HUES64 (cell line): ENCODE data around the gene MOK.

Experiments
- H3K27ac ChIP-seq: 2 replicates; pipeline ENCODE4 v1.7.0; 2013; ENCODE audit warnings: low read depth, low read length, inconsistent platforms
- H3K27me3 ChIP-seq: 2 replicates; pipeline ENCODE4 v1.6.1; 2013; ENCODE audit warnings: mild to moderate bottlenecking, low read length; ENCODE audit not compliant: insufficient read depth
- H3K36me3 ChIP-seq: 2 replicates; pipeline ENCODE4 v1.6.1; 2013; ENCODE audit warnings: mild to moderate bottlenecking, low read length; ENCODE audit not compliant: insufficient read depth
- H3K4me1 ChIP-seq: 2 replicates; pipeline ENCODE4 v1.6.1; 2013; ENCODE audit warnings: mild to moderate bottlenecking, low read length, moderate library complexity; ENCODE audit not compliant: insufficient read depth
- H3K4me3 ChIP-seq: 2 replicates; pipeline ENCODE4 v1.5.1; 2013; ENCODE audit warnings: mild to moderate bottlenecking, low read length, moderate library complexity
- H3K9ac ChIP-seq: 2 replicates; pipeline ENCODE4 v1.6.1; 2013; ENCODE audit warnings: mild to moderate bottlenecking, low read depth, low read length
- H3K9me3 ChIP-seq: 2 replicates; pipeline ENCODE4 v1.6.1; 2013; ENCODE audit warnings: low read depth, low read length; ENCODE audit not compliant: insufficient read depth
- WGBS: fragments of 150-250, 120-280 bp; methylation state at CpG from one replicate; pipeline ENCODE4 v1.1.7; 2013; ENCODE audit warnings: missing lambda C conversion rate; 5-methylcytosine and 5-hydroxymethylcytosine counted together

MOK gene

GRCh38 chr14:102282751-102283465 is 22.1 kb downstream of the MOK start:
- Histone ChIP-seq H3K4me3 (no peak overlapping the region), H3K9ac (no peak overlapping the region), H3K4me1 (peaks cover 10% of the 10 kb centered on the region; the same call in 1 of the 2 replicates), H3K36me3 (no peaks in the 10 kb centered on the region), H3K9me3 (no peaks in the 10 kb centered on the region), H3K27ac (no peak overlapping the region), H3K27me3 (no peaks in the 10 kb centered on the region)
- 91% methylated on average over 8 of the region's 9 CpGs for WGBS

GRCh38 chr14:102280376-102280962 is 24.5 kb downstream of the MOK start:
- Histone ChIP-seq H3K36me3 (no peaks in the 10 kb centered on the region), H3K4me3 (no peak overlapping the region), H3K27ac (no peak overlapping the region), H3K9me3 (peaks cover 2% of the 10 kb centered on the region; the same call in 1 of the 2 replicates), H3K9ac (no peak overlapping the region), H3K27me3 (no peaks in the 10 kb centered on the region), H3K4me1 (peaks cover 10% of the 10 kb centered on the region; the same call in 1 of the 2 replicates)
- 92% methylated on average over 8 of the region's 8 CpGs for WGBS

DNA sequence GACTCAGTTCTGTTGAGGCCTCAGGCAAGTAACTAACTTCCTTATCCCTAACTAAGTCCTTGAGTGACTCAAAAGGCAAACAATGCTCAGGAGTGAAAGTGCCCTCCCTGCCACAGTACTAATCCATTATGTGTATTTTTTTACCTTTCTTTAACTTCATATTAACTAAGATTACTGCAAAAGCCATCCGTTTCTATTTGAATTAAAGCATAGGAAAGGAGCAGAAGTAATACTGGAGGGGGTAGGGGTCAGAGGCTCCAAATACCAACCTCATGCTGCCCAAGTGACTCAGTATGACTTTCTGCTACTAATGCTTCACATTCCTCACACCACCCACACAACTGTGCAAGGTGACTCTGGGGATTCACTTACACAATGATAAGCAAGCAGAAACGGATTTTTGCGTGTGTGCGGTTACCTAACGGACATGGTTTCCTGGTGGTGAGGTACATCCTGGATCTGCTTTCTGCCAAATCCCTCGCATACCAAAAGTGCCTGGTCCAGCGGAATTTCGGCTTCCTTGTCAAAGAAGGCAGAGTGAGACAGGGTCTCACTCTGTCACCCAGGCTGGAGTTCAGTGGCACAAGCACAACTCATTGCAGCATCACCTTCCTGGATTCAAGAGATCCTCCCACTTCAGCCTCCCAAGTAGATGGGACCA is 25.1 kb downstream of the MOK start:
- Histone ChIP-seq H3K27ac (no peak overlapping the region), H3K27me3 (no peaks in the 10 kb centered on the region), H3K9me3 (peaks cover 2% of the 10 kb centered on the region; the same call in 1 of the 2 replicates), H3K4me1 (peaks cover 10% of the 10 kb centered on the region; the same call in 1 of the 2 replicates), H3K36me3 (no peaks in the 10 kb centered on the region), H3K4me3 (no peak overlapping the region), H3K9ac (no peak overlapping the region)
- WGBS = 89% methylated on average over 8 of the region's 8 CpGs

DNA sequence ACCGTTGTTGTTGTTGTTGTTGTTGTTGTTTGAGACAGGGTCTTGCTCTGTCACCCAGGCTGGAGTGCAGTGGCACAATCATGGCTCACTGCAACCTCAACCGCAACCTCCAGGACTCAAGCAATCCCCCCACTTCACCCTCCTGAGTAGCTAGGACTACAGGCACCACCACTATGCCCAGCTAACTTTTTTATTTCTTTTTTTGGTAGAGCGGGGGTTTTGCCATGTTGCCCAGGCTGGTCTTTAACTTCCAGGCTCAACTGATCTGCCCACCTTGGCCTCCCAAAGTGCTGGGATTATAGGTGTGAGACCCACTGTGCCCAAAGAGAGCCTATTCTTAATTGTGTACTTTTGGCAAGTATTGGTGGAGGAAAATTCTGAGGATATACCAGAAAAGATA is 25.7 kb downstream of the MOK start:
- no peak overlapping the region for H3K27ac ChIP-seq
- no peaks in the 10 kb centered on the region for H3K36me3 ChIP-seq
- H3K4me3 ChIP-seq = no peak overlapping the region
- H3K9me3 ChIP-seq = peaks cover 2% of the 10 kb centered on the region; the same call in 1 of the 2 replicates
- peaks cover 10% of the 10 kb centered on the region; the same call in 1 of the 2 replicates for H3K4me1 ChIP-seq
- 96% methylated on average over 2 of the region's 3 CpGs for WGBS
- H3K27me3 ChIP-seq = no peaks in the 10 kb centered on the region
- H3K9ac ChIP-seq = no peak overlapping the region

DNA sequence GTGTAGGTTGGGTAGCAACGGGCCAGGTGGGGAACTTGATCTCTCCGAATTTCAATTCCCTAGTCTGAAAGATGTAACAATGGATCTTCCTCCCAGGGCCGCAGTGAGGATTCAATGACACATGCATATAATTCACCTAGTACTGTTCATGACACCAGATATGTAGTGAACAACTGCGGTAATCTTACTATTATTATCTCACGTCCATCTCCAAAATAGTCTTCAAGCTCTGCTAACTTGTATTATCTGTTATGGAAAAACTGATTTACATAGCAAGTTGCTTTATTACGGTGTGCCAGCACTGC is 26.4 kb downstream of the MOK start:
- H3K36me3 ChIP-seq = no peaks in the 10 kb centered on the region
- H3K27me3 ChIP-seq = no peaks in the 10 kb centered on the region
- no peak overlapping the region for H3K27ac ChIP-seq
- H3K4me1 ChIP-seq = peaks cover 10% of the 10 kb centered on the region; the same call in 1 of the 2 replicates
- no peak overlapping the region for H3K9ac ChIP-seq
- 88% methylated on average over 5 of the region's 6 CpGs for WGBS
- peaks cover 2% of the 10 kb centered on the region; the same call in 1 of the 2 replicates for H3K9me3 ChIP-seq
- no peak overlapping the region for H3K4me3 ChIP-seq

- H3K9me3 ChIP-seq = peaks cover 2% of the 10 kb centered on the region; the same call in 1 of the 2 replicates
- 82% methylated on average over 7 of the region's 7 CpGs for WGBS
- no peak overlapping the region for H3K27ac ChIP-seq
- peaks cover 10% of the 10 kb centered on the region; the same call in 1 of the 2 replicates for H3K4me1 ChIP-seq
- no peak overlapping the region for H3K9ac ChIP-seq
- H3K36me3 ChIP-seq = no peaks in the 10 kb centered on the region
- H3K27me3 ChIP-seq = no peaks in the 10 kb centered on the region
- H3K4me3 ChIP-seq = no peak overlapping the region
These were observed 26.9 kb downstream of the MOK start for GRCh38 chr14:102277874-102278630.

DNA sequence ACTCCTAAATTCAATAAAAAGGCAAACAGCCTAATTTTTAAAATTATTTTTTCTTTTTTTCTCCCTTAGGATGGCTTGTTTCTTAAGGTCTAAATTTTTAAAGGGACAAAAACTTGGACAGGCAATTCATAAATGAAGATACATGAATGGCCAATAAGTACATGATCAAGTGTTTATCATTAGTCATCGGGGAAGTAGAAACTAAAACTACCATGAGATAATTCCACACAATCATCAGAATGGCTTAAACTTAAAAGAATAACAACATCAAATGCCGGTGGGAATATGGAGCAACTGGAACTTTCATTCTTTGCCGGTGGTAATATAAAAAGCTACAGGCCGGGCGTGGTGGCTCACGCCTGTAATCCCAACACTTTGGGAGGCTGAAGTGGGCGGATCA is 29.1 kb downstream of the MOK start:
- Histone ChIP-seq H3K4me3 (no peak overlapping the region), H3K36me3 (no peaks in the 10 kb centered on the region), H3K4me1 (peaks cover 10% of the 10 kb centered on the region; the same call in 1 of the 2 replicates), H3K27ac (no peak overlapping the region), H3K9me3 (peaks cover 2% of the 10 kb centered on the region; the same call in 1 of the 2 replicates), H3K9ac (no peak overlapping the region), H3K27me3 (no peaks in the 10 kb centered on the region)
- 93% methylated on average over 7 of the region's 7 CpGs for WGBS

GRCh38 chr14:102272392-102272791 is 32.6 kb downstream of the MOK start:
- no peak overlapping the region for H3K27ac ChIP-seq
- H3K9ac ChIP-seq = no peak overlapping the region
- no peak overlapping the region for H3K4me3 ChIP-seq
- H3K36me3 ChIP-seq = no peaks in the 10 kb centered on the region
- H3K4me1 ChIP-seq = no peaks in the 10 kb centered on the region
- H3K27me3 ChIP-seq = no peaks in the 10 kb centered on the region
- WGBS = 96% methylated on average over 5 of the region's 5 CpGs
- H3K9me3 ChIP-seq = peaks cover 2% of the 10 kb centered on the region; the same call in 1 of the 2 replicates

DNA sequence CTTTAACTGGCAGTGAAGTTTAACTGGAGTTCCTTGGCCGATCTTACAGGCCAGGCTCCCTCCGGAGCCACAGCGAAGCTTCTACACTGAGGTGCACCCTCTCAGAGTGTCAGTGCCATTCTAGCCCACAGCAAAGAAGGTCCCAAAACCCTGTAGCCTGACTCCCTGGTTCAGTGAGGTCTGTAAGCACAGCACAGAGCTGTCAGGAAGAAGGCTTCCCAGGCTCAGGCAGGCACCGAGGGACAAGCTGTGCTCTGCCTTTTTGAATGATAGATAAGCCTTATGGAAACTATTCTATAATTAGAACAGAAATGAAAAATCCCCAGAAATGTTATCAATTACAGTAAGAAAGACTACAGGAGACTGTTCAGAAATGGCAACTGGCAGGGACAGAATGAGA is 40.2 kb downstream of the MOK start:
- H3K4me3 ChIP-seq = no peak overlapping the region
- no peaks in the 10 kb centered on the region for H3K27me3 ChIP-seq
- no peak overlapping the region for H3K27ac ChIP-seq
- 93% methylated on average over 4 of the region's 4 CpGs for WGBS
- H3K4me1 ChIP-seq = peaks cover 10% of the 10 kb centered on the region; the same call in 1 of the 2 replicates
- H3K9ac ChIP-seq = no peak overlapping the region
- no peaks in the 10 kb centered on the region for H3K9me3 ChIP-seq
- no peaks in the 10 kb centered on the region for H3K36me3 ChIP-seq

GRCh38 chr14:102264355-102264754 is 40.6 kb downstream of the MOK start:
- Histone ChIP-seq H3K4me3 (no peak overlapping the region), H3K27me3 (no peaks in the 10 kb centered on the region), H3K9me3 (no peaks in the 10 kb centered on the region), H3K9ac (no peak overlapping the region), H3K4me1 (peaks cover 10% of the 10 kb centered on the region; the same call in 1 of the 2 replicates), H3K36me3 (no peaks in the 10 kb centered on the region), H3K27ac (no peak overlapping the region)
- 94% methylated on average over 8 of the region's 8 CpGs for WGBS
